Muscle layer of colon (tissue), 2 donors: ENCODE measurements around the gene RSAD2.
"Not testable (repeated sequence)": the region's sequence is repeated elsewhere in the genome, so short reads cannot be mapped to it uniquely, and the experiment has no call there.

Source experiments
- H3K27ac ChIP-seq: one replicate; pipeline ENCODE4 v1.7.0; 2013; ENCODE audit warnings: low read depth, mild to moderate bottlenecking, low read length, moderate library complexity
- H3K27me3 ChIP-seq, 2 donors: one replicate each; pipeline ENCODE4 v1.7.0; 2013; ENCODE audit warnings: low read length in 2 of 2, mild to moderate bottlenecking in 2 of 2; ENCODE audit not compliant: insufficient read depth in 2 of 2, control insufficient read depth in 1 of 2
- H3K36me3 ChIP-seq: one replicate; pipeline ENCODE4 v1.7.0; 2013; ENCODE audit warnings: mild to moderate bottlenecking, low read length; ENCODE audit not compliant: insufficient read depth
- H3K4me1 ChIP-seq: one replicate; pipeline ENCODE4 v1.7.0; 2013; ENCODE audit warnings: mild to moderate bottlenecking, low read length; ENCODE audit not compliant: insufficient read depth
- H3K4me3 ChIP-seq, 2 donors: one replicate each; pipeline ENCODE4 v1.7.0; 2013; ENCODE audit warnings: low read length in 2 of 2, low read depth in 1 of 2, mild to moderate bottlenecking in 1 of 2, moderate library complexity in 1 of 2
- H3K9ac ChIP-seq: one replicate; pipeline ENCODE4 v1.7.0; 2013; ENCODE audit warnings: low read length
- H3K9me3 ChIP-seq: one replicate; pipeline ENCODE4 v1.7.0; 2013; ENCODE audit warnings: mild to moderate bottlenecking, low read length
- donor health status: abdominal sarcoma.
- donor health status: Adenocarcinoma of cecum.

Gene RSAD2

GRCh38 chr2:6883448-6884122 lies 6.0 kb downstream of the RSAD2 start:
- Histone ChIP-seq H3K4me1 (no peaks in the 10 kb centered on the region), H3K9me3 (no peaks in the 10 kb centered on the region), H3K27ac (no peak overlapping the region), H3K9ac (no peak overlapping the region), H3K27me3 (no peaks in the 10 kb centered on the region), H3K4me3 (no peak overlapping the region), H3K36me3 (no peaks in the 10 kb centered on the region)

GRCh38 chr2:6885551-6885950 lies 8.0 kb downstream of the RSAD2 start:
- Histone ChIP-seq H3K36me3 (no peaks in the 10 kb centered on the region), H3K27me3 (no peaks in the 10 kb centered on the region), H3K27ac (no peak overlapping the region), H3K4me1 (no peaks in the 10 kb centered on the region), H3K9me3 (no peaks in the 10 kb centered on the region), H3K4me3 (no peak overlapping the region), H3K9ac (no peak overlapping the region)

- Histone ChIP-seq H3K4me3 (no peak overlapping the region), H3K36me3 (no peaks in the 10 kb centered on the region), H3K9ac (no peak overlapping the region), H3K27me3 (no peaks in the 10 kb centered on the region), H3K9me3 (no peaks in the 10 kb centered on the region), H3K4me1 (no peaks in the 10 kb centered on the region), H3K27ac (no peak overlapping the region)
Measured at GRCh38 chr2:6885968-6886367, 8.4 kb downstream of the RSAD2 start.

- H3K4me3 ChIP-seq, result no peak overlapping the region
- H3K9ac ChIP-seq, result no peak overlapping the region
- no peaks in the 10 kb centered on the region for H3K27me3 ChIP-seq
- H3K27ac ChIP-seq, result no peak overlapping the region
- no peaks in the 10 kb centered on the region for H3K36me3 ChIP-seq
- H3K4me1 ChIP-seq, result no peaks in the 10 kb centered on the region
- no peaks in the 10 kb centered on the region for H3K9me3 ChIP-seq
Measured at GRCh38 chr2:6887751-6888192, 10.2 kb downstream of the RSAD2 start.

- no peak overlapping the region for H3K9ac ChIP-seq
- no peaks in the 10 kb centered on the region for H3K9me3 ChIP-seq
- no peaks in the 10 kb centered on the region for H3K4me1 ChIP-seq
- no peaks in the 10 kb centered on the region for H3K27me3 ChIP-seq
- H3K36me3 ChIP-seq, result no peaks in the 10 kb centered on the region
- no peak overlapping the region for H3K27ac ChIP-seq
- no peak overlapping the region for H3K4me3 ChIP-seq
Measured at GRCh38 chr2:6888724-6889123, 11.1 kb downstream of the RSAD2 start.

GRCh38 chr2:6893876-6894482 lies 16.4 kb downstream of the RSAD2 start:
- no peak overlapping the region for H3K9ac ChIP-seq
- H3K4me3 ChIP-seq, result no peak overlapping the region
- H3K27me3 ChIP-seq, result no peaks in the 10 kb centered on the region
- H3K27ac ChIP-seq, result no peak overlapping the region
- H3K36me3 ChIP-seq, result no peaks in the 10 kb centered on the region
- H3K4me1 ChIP-seq, result no peaks in the 10 kb centered on the region
- no peaks in the 10 kb centered on the region for H3K9me3 ChIP-seq

GRCh38 chr2:6896930-6897759 lies 19.6 kb downstream of the RSAD2 start:
- no peak overlapping the region for H3K4me3 ChIP-seq
- no peak overlapping the region for H3K27ac ChIP-seq
- no peaks in the 10 kb centered on the region for H3K9me3 ChIP-seq
- H3K27me3 ChIP-seq, result no peaks in the 10 kb centered on the region
- no peaks in the 10 kb centered on the region for H3K4me1 ChIP-seq
- no peaks in the 10 kb centered on the region for H3K36me3 ChIP-seq
- no peak overlapping the region for H3K9ac ChIP-seq

- not testable (repeated sequence) for H3K4me1 ChIP-seq, H3K9me3 ChIP-seq, H3K27me3 ChIP-seq, H3K36me3 ChIP-seq, H3K9ac ChIP-seq, H3K27ac ChIP-seq, H3K4me3 ChIP-seq
Measured at GRCh38 chr2:6902581-6902980, 25.0 kb downstream of the RSAD2 start.

- H3K27ac ChIP-seq, result no peak overlapping the region
- no peak overlapping the region for H3K9ac ChIP-seq
- no peaks in the 10 kb centered on the region for H3K9me3 ChIP-seq
Measured at GRCh38 chr2:6905668-6906067, 28.1 kb downstream of the RSAD2 start.

GRCh38 chr2:6906165-6906741 lies 28.7 kb downstream of the RSAD2 start:
- H3K9me3 ChIP-seq, result no peaks in the 10 kb centered on the region
- no peak overlapping the region for H3K9ac ChIP-seq
- no peaks in the 10 kb centered on the region for H3K27me3 ChIP-seq
- no peaks in the 10 kb centered on the region for H3K4me1 ChIP-seq
- H3K4me3 ChIP-seq, result no peak overlapping the region
- no peaks in the 10 kb centered on the region for H3K36me3 ChIP-seq
- no peak overlapping the region for H3K27ac ChIP-seq

More at GRCh38 chr2:6905668-6906067, 28.1 kb downstream of the RSAD2 start:
- no peaks in the 10 kb centered on the region for H3K27me3 ChIP-seq
- H3K36me3 ChIP-seq, result no peaks in the 10 kb centered on the region
- no peaks in the 10 kb centered on the region for H3K4me1 ChIP-seq
- no peak overlapping the region for H3K4me3 ChIP-seq

GRCh38 chr2:6908291-6908690 lies 30.7 kb downstream of the RSAD2 start:
- Histone ChIP-seq H3K9me3 (no peaks in the 10 kb centered on the region), H3K4me3 (no peak overlapping the region), H3K9ac (no peak overlapping the region), H3K36me3 (no peaks in the 10 kb centered on the region), H3K4me1 (no peaks in the 10 kb centered on the region), H3K27me3 (no peaks in the 10 kb centered on the region), H3K27ac (no peak overlapping the region)
